Panc1 (cell line): ENCODE measurements around the gene B4GALT3.
A peak's percentile ranks its signal among the peaks of the same experiment; 100 is the strongest.

Experiments
- POLR2AphosphoS5 ChIP-seq: IDR thresholded peaks from 2 replicates; pipeline ENCODE4 v1.6.1; 2012; ENCODE audit warnings: mild to moderate bottlenecking, low read depth, low read length, moderate library complexity
- TF ChIP-seq, protein P1 (sequence below): fragments of 450-650 bp; IDR thresholded peaks from 2 replicates; pipeline ENCODE4 v1.5.1; 2017; ENCODE audit warnings: mild to moderate bottlenecking

DNA sequence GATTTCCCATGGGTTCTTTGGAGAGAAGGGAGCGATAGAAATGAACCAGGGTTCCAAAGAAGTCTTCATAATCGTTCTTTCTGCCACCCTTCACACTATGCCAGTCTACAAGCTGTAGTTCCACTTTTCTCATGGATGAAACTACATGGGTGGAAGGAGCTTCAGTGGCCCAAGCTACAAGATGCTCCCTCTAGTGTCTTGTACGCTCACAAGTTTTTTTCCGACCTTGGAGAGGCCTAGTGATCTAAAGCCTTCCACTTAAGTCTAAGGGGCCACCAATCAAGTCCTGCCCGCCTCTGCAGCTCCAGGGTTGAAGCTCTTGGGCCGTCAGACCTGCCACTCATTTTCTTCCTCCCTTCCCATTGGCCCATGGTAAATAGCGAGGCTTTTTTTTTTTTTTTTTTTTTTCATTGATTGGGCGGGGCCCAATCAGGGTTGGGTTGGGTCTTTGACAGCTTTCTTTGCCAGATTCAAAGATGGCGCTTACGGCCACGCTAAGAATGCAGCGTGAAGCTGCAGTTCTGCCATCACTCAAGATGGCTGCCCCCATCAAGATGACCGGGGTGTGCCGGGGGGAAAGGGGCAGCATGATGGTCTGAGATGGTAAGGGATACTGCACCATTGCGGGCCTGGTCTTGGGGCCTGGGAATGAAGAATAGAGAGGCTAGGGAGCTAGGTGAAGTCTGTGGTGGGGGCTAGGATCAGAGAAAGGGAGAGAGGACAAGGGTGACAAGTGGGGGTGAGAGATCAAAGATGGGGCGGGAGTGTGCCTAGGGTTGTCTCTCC lies 48.4 kb upstream of the B4GALT3 start, which contains the start of gene TOMM40L:
- TF ChIP-seq, protein P1, sequence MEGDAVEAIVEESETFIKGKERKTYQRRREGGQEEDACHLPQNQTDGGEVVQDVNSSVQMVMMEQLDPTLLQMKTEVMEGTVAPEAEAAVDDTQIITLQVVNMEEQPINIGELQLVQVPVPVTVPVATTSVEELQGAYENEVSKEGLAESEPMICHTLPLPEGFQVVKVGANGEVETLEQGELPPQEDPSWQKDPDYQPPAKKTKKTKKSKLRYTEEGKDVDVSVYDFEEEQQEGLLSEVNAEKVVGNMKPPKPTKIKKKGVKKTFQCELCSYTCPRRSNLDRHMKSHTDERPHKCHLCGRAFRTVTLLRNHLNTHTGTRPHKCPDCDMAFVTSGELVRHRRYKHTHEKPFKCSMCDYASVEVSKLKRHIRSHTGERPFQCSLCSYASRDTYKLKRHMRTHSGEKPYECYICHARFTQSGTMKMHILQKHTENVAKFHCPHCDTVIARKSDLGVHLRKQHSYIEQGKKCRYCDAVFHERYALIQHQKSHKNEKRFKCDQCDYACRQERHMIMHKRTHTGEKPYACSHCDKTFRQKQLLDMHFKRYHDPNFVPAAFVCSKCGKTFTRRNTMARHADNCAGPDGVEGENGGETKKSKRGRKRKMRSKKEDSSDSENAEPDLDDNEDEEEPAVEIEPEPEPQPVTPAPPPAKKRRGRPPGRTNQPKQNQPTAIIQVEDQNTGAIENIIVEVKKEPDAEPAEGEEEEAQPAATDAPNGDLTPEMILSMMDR, result peak; percentile 58; the same call in 1 of the 2 replicates
- 0 out of 2 replicates have a peak, but pooled peaks have one; percentile 36 for TF ChIP-seq POLR2AphosphoS5
